Left renal pelvis (tissue), 4 donors: ENCODE results near the gene PLAAT3. TPM values are rescaled to one million over a fixed set of nuclear protein-coding genes. Genes with fewer than 3 reads are reported as not detected.

Source experiments
- polyA plus RNA-seq, 4 donors: library from polyadenylated mRNA; unstranded; fragments of 120-200 nt; gene quantifications; one replicate each; pipeline ENCODE4 v1.2.1, GENCODE V29; 2013; ENCODE audit not compliant: insufficient read length in 4 of 4

Gene PLAAT3
- polyA plus RNA-seq, 4 donors = 9.4 to 23.0 (median 13.2) TPM

Other genes starting within 250 kb of the PLAAT3 start
- gene SLC22A9, start 244.6 kb downstream of the PLAAT3 start, polyA plus RNA-seq = under 1 TPM in 2 of 4 donors, not detected in 2; 0.11 to 0.59 TPM
- 10 to 100 TPM in 1 of 4 donors, 1 to 10 TPM in 1, under 1 TPM in 2; 0.50 to 10.9 (median 0.95) TPM for gene PLAAT5, start 123.3 kb downstream of the PLAAT3 start, polyA plus RNA-seq
- gene LGALS12, start 108.3 kb downstream of the PLAAT3 start, polyA plus RNA-seq = 1 to 10 TPM in 1 of 4 donors, under 1 TPM in 3; 0.09 to 6.8 (median 0.24) TPM
- 10 to 100 TPM; 10.2 to 19.9 (median 12.1) TPM for gene PLAAT4, start 77.6 kb downstream of the PLAAT3 start, polyA plus RNA-seq
- gene PLAAT2, start 51.1 kb downstream of the PLAAT3 start, polyA plus RNA-seq = under 1 TPM in 3 of 4 donors, not detected in 1; 0.30 to 0.73 (median 0.34) TPM
- 10 to 100 TPM; 17.3 to 34.6 (median 21.8) TPM for gene ATL3, start 56.9 kb upstream of the PLAAT3 start, polyA plus RNA-seq
- 100 to 1,000 TPM; 122 to 198 (median 183) TPM for gene RTN3, start 67.1 kb upstream of the PLAAT3 start, polyA plus RNA-seq
- gene ZFTA, start 154.3 kb upstream of the PLAAT3 start, polyA plus RNA-seq = 10 to 100 TPM; 41.2 to 64.7 (median 47.7) TPM
- 10 to 100 TPM; 26.7 to 43.9 (median 27.1) TPM for gene SPINDOC, start 199.0 kb upstream of the PLAAT3 start, polyA plus RNA-seq
- 10 to 100 TPM; 25.7 to 41.3 (median 36.5) TPM for gene MARK2, start 224.7 kb upstream of the PLAAT3 start, polyA plus RNA-seq